GM21717 (cell line): ENCODE measurements around the gene AXIN1.
"Not testable (repeated sequence)": the region's sequence is repeated elsewhere in the genome, so short reads cannot be mapped to it uniquely, and the experiment has no call there.

Source experiments
- ATAC-seq: cut with Tn5 transposase; IDR thresholded peaks from one replicate; pipeline ENCODE4 v1.9.1; 2021; ENCODE audit warnings: mild to moderate bottlenecking, moderate library complexity; ENCODE audit not compliant: unreplicated experiment

The AXIN1 gene, protein sequence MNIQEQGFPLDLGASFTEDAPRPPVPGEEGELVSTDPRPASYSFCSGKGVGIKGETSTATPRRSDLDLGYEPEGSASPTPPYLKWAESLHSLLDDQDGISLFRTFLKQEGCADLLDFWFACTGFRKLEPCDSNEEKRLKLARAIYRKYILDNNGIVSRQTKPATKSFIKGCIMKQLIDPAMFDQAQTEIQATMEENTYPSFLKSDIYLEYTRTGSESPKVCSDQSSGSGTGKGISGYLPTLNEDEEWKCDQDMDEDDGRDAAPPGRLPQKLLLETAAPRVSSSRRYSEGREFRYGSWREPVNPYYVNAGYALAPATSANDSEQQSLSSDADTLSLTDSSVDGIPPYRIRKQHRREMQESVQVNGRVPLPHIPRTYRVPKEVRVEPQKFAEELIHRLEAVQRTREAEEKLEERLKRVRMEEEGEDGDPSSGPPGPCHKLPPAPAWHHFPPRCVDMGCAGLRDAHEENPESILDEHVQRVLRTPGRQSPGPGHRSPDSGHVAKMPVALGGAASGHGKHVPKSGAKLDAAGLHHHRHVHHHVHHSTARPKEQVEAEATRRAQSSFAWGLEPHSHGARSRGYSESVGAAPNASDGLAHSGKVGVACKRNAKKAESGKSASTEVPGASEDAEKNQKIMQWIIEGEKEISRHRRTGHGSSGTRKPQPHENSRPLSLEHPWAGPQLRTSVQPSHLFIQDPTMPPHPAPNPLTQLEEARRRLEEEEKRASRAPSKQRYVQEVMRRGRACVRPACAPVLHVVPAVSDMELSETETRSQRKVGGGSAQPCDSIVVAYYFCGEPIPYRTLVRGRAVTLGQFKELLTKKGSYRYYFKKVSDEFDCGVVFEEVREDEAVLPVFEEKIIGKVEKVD

GRCh38 chr16:352547-353403 is at the start of gene AXIN1:
Gene AXIN1, minus strand, starts transcription at chr16:352723. Its CDS starts 5,698 bp downstream, at chr16:347025.
- ATAC-seq, result peak; percentile 45

DNA sequence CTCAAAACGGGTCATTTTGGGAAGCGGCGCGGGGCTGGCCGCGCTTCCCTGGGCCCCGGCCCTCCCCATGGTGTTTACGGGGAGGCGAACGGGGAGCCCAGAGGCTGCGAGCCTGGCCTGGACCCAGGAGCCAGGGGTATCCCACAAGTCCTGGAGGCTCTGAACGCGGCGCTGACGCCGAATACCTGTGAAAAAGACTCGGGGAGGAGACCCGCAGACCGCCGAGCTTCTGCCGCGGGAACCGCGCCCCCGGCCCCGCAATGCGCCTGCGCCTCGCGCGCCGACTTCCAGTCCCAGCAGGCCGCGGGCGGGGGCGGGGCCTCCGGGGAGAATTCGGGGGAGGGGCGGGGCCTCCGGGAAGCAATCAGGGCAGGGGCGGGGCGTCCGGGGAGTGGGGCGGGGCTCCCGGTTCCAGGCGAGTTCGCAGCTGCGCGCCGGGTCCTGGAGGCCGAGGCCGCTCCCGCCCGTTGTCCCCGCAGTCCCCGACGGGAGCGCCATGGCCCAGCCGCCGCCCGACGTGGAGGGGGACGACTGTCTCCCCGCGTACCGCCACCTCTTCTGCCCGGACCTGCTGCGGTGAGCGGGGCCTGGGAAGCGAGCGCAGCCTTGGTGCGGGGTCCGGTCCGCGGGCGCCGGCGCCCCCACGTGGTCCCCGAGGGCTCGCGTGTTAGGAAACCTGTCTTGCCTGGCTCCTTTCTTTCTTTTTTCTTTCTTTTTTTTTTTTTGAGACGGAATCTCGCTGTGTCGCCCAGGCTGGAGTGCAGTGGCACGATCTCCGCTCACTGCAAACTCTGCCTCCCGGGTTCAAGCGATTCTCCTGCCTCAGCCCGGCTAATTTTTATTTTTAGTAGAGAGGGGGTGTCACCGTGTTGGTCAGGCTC is 49.2 kb upstream of the AXIN1 start, which contains the start of gene DECR2:
Gene DECR2, plus strand, starts transcription at position 418 of the 881 bp plus-strand sequence. Its CDS starts 79 bp downstream, at position 497.
- peak; percentile 39 for ATAC-seq

DNA sequence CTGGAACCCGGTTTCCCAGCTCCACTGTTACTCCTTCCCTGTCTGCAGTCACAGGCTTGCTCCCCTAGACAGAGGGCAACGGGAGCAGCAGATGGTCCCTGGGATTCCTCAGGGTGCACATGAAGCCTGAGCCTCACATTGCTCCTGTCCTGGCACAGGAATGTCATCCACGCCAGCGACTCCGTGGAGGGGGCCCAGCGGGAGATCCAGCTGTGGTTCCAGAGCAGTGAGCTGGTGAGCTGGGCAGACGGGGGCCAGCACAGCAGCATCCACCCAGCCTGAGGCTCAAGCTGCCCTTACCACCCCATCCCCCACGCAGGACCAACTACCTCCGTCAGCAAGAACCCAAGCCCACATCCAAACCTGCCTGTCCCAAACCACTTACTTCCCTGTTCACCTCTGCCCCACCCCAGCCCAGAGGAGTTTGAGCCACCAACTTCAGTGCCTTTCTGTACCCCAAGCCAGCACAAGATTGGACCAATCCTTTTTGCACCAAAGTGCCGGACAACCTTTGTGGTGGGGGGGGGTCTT is 47.6 kb upstream of the AXIN1 start:
- ATAC-seq, result no peak

GRCh38 chr16:399340-400019 is 47.0 kb upstream of the AXIN1 start:
- ATAC-seq, result no peak

GRCh38 chr16:398561-399339 is 46.2 kb upstream of the AXIN1 start:
- no peak for ATAC-seq

DNA sequence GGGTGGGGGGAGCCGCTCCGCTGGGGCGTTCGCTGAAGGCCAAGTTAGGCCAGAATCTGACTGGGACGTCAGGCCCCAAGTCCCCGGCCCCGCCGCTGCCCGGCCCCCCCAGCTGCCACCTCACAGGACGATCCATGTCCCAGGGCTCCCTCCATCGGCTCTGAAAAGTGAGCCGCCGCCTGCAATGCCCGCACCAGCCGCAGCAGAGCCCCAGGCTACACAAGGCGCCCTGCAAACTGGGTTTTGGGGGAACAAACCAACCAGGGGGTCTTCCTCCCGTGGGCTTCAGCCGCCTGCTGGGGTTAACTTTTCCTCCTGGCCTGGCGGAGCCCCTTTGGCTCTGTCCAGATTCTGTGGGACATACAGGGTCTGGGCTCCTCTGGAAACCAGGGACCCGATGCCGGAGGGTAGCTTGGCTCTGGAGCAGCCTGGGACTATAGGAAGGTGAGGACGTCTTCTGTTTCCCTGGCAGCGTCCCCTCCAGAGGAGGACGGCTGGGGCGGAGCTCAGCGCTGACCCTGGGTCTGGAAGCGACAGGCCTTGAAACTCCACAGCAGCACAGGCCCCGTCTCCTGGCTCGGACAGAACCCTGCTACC is 45.3 kb upstream of the AXIN1 start:
- no peak for ATAC-seq

DNA sequence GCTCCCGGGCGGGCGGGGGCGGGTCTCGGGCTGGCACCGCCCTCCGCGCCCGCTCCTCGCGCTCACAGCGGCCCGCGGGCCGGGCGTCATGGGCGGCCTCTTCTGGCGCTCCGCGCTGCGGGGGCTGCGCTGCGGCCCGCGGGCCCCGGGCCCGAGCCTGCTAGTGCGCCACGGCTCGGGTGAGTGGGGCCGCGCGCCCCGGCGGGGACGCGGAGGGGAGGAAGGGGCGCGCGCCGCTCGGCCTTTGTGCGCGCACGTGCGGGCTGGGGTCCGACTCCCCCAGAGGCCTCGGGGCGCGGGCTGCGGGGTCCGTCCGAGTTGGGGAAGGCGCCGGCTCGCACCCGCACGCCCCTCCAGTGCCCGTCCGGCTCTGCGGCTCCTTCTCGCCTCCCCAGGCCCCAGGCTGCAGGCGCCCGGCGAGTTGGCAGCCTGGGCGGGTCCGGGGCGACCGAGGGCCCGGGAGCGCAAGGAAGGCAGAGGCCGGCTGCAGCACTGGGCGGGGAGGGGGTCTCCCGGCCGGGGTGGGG is 44.7 kb upstream of the AXIN1 start, which contains the start of gene NME4:
Gene NME4, plus strand, starts transcription at position 65 of the 527 bp plus-strand sequence. Its CDS starts 24 bp downstream, at position 89.
- ATAC-seq, result no peak

GRCh38 chr16:396605-397004 is 44.1 kb upstream of the AXIN1 start:
- no peak for ATAC-seq

- no peak for ATAC-seq
These were observed 43.7 kb upstream of the AXIN1 start for GRCh38 chr16:396199-396598.

DNA sequence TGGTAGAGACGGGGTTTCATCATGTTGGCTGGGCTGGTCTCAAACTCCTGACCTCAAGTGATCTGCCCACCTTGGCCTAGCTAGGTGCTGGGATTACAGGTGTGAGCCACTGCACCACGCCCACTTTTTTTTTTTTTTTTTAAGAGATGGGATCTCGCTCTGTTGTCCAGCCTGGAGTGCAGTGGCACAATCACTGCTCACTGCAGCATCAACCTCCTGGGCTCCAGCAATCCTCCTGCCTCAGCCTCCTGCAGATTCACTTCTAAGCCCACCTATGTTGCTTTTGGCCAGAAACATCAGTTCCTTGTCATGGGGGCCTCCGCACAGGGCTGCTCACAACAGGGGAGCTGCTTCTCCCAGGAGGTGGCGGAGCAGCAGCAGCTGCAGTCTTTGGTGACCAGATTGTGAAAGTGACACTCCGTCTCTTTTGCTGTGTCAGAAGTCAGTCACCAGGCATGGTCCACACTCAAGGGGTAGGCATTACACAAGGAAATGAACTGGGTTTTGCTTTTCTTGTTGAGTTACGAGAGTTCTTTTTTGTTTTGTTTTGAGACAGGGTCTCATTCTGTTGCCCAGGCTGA is 40.0 kb upstream of the AXIN1 start:
- no peak for ATAC-seq

DNA sequence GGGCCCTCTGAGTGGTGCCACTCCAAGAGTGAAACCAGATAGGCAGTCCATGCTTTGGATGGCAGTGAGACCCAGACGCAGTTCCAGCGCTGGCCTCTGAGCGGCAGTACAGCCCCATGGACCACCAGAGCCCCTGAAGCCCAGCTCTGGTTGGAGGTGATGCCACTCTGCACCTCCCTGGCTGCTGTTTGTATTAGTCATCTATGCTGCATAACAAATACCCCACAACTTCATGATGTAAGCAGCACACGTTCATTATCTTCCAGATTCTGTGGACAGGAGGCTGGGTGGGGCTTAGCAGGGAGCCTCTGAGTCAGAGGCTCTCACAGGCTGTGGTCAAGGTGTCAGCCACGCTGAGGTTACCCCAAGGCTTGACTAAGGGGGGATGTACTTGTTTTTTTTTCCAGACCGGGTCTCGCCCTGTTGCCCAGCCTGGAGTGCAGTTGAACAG is 39.4 kb upstream of the AXIN1 start:
- ATAC-seq, result no peak

- no peak for ATAC-seq
These were observed 36.8 kb upstream of the AXIN1 start for GRCh38 chr16:389352-389751.

DNA sequence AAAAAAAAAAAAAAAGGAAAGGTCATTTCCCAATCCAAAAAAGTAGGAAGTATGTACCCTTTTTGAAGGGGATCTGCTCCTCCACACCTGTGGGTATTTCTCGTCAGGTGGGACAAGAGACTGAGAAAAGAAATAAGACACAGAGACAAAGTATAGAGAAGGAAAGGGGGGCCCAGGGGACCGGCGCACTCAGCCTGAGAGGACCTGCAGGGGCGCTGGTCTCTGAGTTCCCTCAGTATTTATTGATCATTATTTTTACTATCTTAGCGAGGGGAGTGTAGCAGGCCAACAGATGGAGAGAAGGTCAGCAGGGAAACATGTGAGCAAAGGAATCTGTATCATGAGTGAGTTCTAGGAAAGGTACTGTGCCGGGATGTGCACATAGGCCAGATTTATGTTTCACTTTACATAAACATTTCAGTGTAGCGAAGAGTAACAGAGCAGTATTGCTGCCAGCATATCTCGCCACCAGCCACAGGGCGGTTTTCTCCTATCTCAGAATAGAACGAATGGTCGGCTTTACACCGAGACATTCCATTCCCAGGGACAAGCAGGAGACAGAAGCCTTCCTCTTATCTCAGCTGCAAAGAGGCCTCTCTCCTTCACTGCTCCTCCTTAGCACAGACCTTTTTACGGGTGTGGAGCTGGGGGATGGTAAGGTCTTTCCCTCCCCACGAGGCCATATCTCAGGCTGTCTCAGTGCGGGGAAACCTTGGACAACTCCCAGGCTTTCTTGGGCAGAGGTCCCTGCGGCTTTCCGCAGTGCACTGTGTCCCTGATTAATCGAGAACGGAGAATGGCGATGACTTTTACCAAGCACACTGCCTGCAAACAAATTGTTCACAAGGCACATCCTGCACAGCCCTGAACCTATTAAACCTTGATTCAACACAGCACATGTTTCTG is 35.5 kb upstream of the AXIN1 start:
- ATAC-seq, result not testable (repeated sequence)

DNA sequence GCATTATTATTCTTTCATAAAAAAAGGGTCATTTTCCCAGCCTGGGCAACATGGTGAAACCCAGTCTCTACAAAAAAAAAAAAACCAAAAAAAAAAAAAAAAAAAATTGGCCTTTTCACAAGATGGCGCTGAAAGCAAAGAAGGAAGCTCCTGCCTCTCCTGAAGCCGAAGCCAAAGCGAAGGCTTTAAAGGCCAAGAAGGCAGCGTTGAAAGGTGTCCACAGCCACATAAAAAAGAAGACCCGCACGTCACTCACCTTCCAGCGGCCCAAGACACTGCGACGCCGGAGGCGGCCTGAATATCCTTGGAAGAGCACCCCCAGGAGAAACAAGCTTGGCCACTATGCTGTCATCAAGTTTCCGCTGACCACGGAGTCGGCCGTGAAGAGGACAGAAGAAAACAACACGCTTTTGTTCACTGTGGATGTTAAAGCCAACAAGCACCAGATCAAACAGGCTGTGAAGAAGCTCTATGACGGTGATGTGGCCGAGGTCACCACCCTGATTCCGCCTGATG is 34.2 kb upstream of the AXIN1 start:
- no peak for ATAC-seq

- ATAC-seq, result no peak
These were observed 31.0 kb upstream of the AXIN1 start for GRCh38 chr16:383326-384051.
